Stomach (tissue), 9 donors: Measurements from ENCODE around the gene HOXC11. TPM values are rescaled to one million over a fixed set of nuclear protein-coding genes. Genes with fewer than 3 reads are reported as not detected.

Source experiments
- DNase-seq, 2 donors: peaks; one replicate each; pipeline versions ENCODE4 v3.0.0 to v3.0.0-alpha.2; 2013 to 2019
- H3K27ac ChIP-seq, 5 donors: fragments of 200-600 bp in 4 of 5; sonication (generic) in 4 of 5; one replicate each; pipeline ENCODE4 v1.5.1; 2013 to 2019; ENCODE audit warnings: mild to moderate bottlenecking in 1 of 5, moderate library complexity in 1 of 5
- H3K27me3 ChIP-seq, 3 donors: fragments of 200-600 bp; sonication (generic); one replicate each; pipeline ENCODE4 v1.5.1; 2017 to 2019; ENCODE audit warnings: mixed run types in 1 of 3
- H3K36me3 ChIP-seq, 4 donors: fragments of 200-600 bp; sonication (generic); 1 replicate in 3 of 4; 2 replicates in 1 of 4; pipeline ENCODE4 v1.5.1; 2016 to 2019
- H3K4me1 ChIP-seq, 4 donors: fragments of 200-600 bp; sonication (generic); one replicate each; pipeline ENCODE4 v1.5.1; 2016 to 2019
- H3K4me3 ChIP-seq, 4 donors: fragments of 200-600 bp; sonication (generic) in 3 of 4; one replicate each; pipeline ENCODE4 v1.5.1; 2016 to 2019; ENCODE audit warnings: mild to moderate bottlenecking in 1 of 4
- H3K9me3 ChIP-seq, 4 donors: fragments of 200-600 bp; sonication (generic); one replicate each; pipeline ENCODE4 v1.5.1; 2016 to 2019
- EP300 ChIP-seq: sonication (generic); formaldehyde crosslinking; IDR thresholded peaks from one replicate; pipeline ENCODE4 v1.6.1; 2017; ENCODE audit warnings: antibody characterized with exemption
- POLR2A ChIP-seq, 4 donors: fragments of 450-650 bp; IDR thresholded peaks; one replicate each; pipeline ENCODE4 v1.6.1; 2016; ENCODE audit warnings: antibody characterized with exemption in 4 of 4, control low read depth in 2 of 4, mild to moderate bottlenecking in 1 of 4, moderate library complexity in 1 of 4
- POLR2AphosphoS5 ChIP-seq, 3 donors: sonication (generic); formaldehyde crosslinking; IDR thresholded peaks; one replicate each; pipeline ENCODE4 v1.6.1; 2016; ENCODE audit warnings: antibody characterized with exemption in 3 of 3
- WGBS, 5 donors: extraction: QIAGEN DNeasy Blood & Tissue Kit in 3 of 5; methylation state at CpG; one replicate each; pipeline versions ENCODE4 v1.1.5 to v1.1.7; 2013 to 2018; 5-methylcytosine and 5-hydroxymethylcytosine counted together
- intact Hi-C: fragments of 100-400 bp; cut with DNase I; formaldehyde crosslinking; loops from one replicate; pipeline ENCODE4 v1.15.1; 2023; ENCODE audit warnings: low total_unique reads
- polyA plus RNA-seq, 3 donors: library from polyadenylated mRNA; stranded (reverse); fragments of 200-250 nt; gene quantifications; one replicate each; pipeline ENCODE4 v1.2.3, GENCODE V29; 2013
- total RNA-seq, 5 donors: library from RNA; depleted of rRNA; stranded (reverse); fragments of >200 nt; gene quantifications; one replicate each; pipeline versions ENCODE4 v1.1.0 to v1.2.3, GENCODE V29; 2014 to 2016
- TF ChIP-seq, protein P1 (sequence below), 7 experiments: fragments of 450-650 bp in 4 of 7; fragments of 200-600 bp in 3 of 7; sonication (generic) in 3 of 7; IDR thresholded peaks; one replicate each; pipeline ENCODE4 v1.5.1; 2016 to 2019; ENCODE audit warnings: antibody characterized with exemption in 7 of 7, control low read depth in 2 of 7, mild to moderate bottlenecking in 1 of 7
- donor health status: healthy with polysubstance abuse.
- donor health status: Bipolar disorder and iron deficiency.
- donor health status: healthy.

HOXC11 gene
- total and polyA plus RNA-seq, 8 donors: not detected

- 3 to 11% (median 5%) methylated on average over 20 to 34 of the region's 34 CpGs for WGBS, 5 donors
Observed at GRCh38 chr12:53950789-53951576, 21.9 kb upstream of the HOXC11 start.

DNA sequence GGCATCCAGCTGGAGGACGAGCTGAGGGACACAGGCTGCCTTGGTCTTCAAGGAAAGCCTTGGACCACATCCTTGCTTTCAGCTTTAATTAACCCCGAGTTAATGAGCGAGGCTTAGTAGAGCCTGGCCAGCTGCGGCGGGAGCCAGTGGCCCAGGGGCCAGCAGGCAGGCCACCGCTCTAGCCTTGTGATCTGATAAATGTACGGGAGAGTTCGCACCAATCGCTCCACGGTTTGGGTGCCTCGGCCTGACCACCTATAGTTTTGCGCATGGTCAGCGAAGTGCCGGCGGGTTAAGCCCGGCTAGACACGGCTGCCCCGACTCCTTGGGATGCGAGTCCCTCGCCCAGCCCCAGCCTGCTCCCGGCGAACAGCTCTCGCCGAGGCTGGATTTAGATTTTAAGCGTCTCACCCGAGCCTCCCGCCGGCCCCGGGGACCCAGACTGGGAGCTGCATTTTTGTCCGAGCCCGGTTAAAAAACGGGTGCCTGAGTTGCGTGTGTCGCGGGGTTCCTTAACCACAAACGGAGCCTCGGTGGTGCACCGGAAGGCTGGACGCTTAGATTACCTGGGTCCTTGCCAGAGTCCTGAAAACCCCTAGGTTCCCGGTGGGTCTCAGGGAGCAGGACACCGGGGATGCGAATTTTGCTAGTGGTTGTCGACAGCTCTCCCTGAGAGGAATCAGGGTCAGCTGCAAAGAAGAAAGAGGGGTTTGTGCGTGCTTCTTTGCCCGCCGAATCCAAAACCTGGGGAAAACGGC is 21.2 kb upstream of the HOXC11 start:
- H3K27me3 ChIP-seq: peaks cover 69 to 100% (median 98%) of the 10 kb centered on the region in 3 donors
- no peak overlapping the region for H3K27ac ChIP-seq
- H3K4me1 ChIP-seq: peaks cover 8 to 51% (median 18%) of the 10 kb centered on the region in 4 donors
- no peaks in the 10 kb centered on the region for H3K36me3 ChIP-seq
- intact Hi-C loops: no loop called here
- no peak overlapping the region for H3K4me3 ChIP-seq
- WGBS, 5 donors: 4 to 9% (median 5%) methylated on average over 31 to 47 of the region's 47 CpGs
- H3K9me3 ChIP-seq: peaks cover 0 to 10% (median 0%) of the 10 kb centered on the region in 4 donors
- no peak for DNase-seq
- TF ChIP-seq POLR2A (IDR thresholded peaks at IDR 0.05) (no peak), POLR2AphosphoS5 (IDR thresholded peaks at IDR 0.05) (no peak), EP300 (no peak)
- TF ChIP-seq, protein P1, sequence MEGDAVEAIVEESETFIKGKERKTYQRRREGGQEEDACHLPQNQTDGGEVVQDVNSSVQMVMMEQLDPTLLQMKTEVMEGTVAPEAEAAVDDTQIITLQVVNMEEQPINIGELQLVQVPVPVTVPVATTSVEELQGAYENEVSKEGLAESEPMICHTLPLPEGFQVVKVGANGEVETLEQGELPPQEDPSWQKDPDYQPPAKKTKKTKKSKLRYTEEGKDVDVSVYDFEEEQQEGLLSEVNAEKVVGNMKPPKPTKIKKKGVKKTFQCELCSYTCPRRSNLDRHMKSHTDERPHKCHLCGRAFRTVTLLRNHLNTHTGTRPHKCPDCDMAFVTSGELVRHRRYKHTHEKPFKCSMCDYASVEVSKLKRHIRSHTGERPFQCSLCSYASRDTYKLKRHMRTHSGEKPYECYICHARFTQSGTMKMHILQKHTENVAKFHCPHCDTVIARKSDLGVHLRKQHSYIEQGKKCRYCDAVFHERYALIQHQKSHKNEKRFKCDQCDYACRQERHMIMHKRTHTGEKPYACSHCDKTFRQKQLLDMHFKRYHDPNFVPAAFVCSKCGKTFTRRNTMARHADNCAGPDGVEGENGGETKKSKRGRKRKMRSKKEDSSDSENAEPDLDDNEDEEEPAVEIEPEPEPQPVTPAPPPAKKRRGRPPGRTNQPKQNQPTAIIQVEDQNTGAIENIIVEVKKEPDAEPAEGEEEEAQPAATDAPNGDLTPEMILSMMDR (IDR thresholded peaks at IDR 0.05): no peak

More at GRCh38 chr12:53950789-53951576, 21.9 kb upstream of the HOXC11 start:
- H3K4me1 ChIP-seq: peaks cover 8 to 45% (median 18%) of the 10 kb centered on the region in 4 donors
- no peak for DNase-seq
- no peak overlapping the region for H3K27ac ChIP-seq
- H3K9me3 ChIP-seq: peaks cover 0 to 10% (median 0%) of the 10 kb centered on the region in 4 donors
- no peaks in the 10 kb centered on the region for H3K36me3 ChIP-seq
- no peak overlapping the region for H3K4me3 ChIP-seq
- no peak for TF ChIP-seq POLR2AphosphoS5 (IDR thresholded peaks at IDR 0.05)
- no peak for TF ChIP-seq EP300
- no peak for TF ChIP-seq POLR2A (IDR thresholded peaks at IDR 0.05)
- TF ChIP-seq, protein P1 (IDR thresholded peaks at IDR 0.05): no peak
- peaks cover 62 to 100% (median 98%) of the 10 kb centered on the region in 3 donors for H3K27me3 ChIP-seq
- intact Hi-C loops: no loop called here

DNA sequence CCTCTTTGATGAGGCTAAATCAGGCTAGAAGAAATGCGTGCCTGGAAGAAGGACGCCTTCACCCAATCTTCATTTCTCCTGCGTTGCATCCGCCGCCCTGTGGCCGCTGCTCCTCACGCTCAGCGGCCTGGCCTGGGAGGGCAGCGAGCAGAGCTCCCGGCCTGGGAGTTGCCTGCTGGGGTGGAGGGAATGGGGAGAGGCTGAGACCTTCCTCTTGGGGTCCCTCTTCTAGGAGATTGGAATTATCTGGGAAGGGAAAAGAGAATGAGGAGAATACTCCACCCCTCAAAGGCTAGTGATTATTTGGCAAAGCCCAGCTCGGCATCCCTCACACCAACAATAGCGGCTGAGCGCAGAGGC is 20.6 kb upstream of the HOXC11 start:
- DNase-seq: no peak
- H3K4me1 ChIP-seq: peaks cover 8 to 51% (median 18%) of the 10 kb centered on the region in 4 donors
- TF ChIP-seq, protein P1 (IDR thresholded peaks at IDR 0.05): no peak
- no peak for TF ChIP-seq POLR2A (IDR thresholded peaks at IDR 0.05)
- no peak for TF ChIP-seq EP300
- TF ChIP-seq POLR2AphosphoS5 (IDR thresholded peaks at IDR 0.05): no peak
- 6 to 20% (median 14%) methylated on average over 13 of the region's 13 CpGs for WGBS, 5 donors
- peaks cover 75 to 100% (median 100%) of the 10 kb centered on the region in 3 donors for H3K27me3 ChIP-seq
- H3K4me3 ChIP-seq: no peak overlapping the region
- intact Hi-C loops: no loop called here
- no peak overlapping the region for H3K27ac ChIP-seq
- peaks cover 0 to 10% (median 0%) of the 10 kb centered on the region in 4 donors for H3K9me3 ChIP-seq
- no peaks in the 10 kb centered on the region for H3K36me3 ChIP-seq

DNA sequence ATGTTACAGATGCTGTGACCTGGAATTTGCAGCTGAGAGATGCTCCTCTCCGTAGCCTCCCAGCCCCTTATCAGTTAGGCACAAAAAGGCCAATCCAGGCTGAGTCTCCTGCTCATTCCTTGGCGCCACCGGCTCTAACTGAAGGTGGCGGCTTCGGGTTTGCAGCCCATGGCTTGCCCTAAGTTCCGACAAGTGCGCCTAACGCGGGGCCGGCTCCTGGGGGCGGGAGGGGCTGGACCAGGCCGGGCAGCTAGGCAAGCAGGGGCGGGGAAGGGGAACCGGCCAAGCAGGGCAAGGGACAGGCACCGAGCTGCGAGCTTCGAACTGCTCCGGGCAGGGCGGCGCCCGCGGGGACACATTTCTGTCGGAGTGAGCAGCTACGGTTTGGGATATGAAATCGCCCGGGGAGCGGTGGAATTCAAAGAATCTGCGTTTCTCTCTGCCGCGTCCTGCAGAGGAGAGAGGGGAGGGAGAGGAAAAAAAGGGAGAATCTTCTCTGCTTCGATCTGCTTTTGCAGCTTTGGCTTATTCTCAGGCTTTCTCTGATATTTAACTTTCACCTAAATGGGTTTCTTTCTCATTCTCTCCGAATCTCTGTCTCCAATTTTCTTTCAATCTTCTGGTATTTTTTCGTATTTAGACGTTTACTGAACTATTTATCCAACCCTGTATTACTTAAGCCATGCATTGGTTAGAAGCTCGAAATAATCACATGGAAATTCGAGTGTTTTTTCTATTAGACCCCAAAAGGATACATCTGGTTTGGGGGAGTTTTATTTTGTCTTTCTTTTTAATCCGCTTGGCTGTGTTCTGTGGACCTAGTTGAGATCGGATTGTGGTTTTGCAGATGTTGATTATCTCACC is 19.8 kb upstream of the HOXC11 start:
- intact Hi-C loops: no loop called here
- Histone ChIP-seq H3K9me3 (peaks cover 0 to 10% (median 0%) of the 10 kb centered on the region in 4 donors), H3K36me3 (no peaks in the 10 kb centered on the region), H3K4me3 (no peak overlapping the region), H3K4me1 (peaks cover 8 to 51% (median 18%) of the 10 kb centered on the region in 4 donors), H3K27me3 (peaks cover 81 to 100% (median 100%) of the 10 kb centered on the region in 3 donors), H3K27ac (no peak overlapping the region)
- 7 to 8% (median 7%) methylated on average over 32 to 38 of the region's 38 CpGs for WGBS, 5 donors
- no peak for TF ChIP-seq POLR2AphosphoS5 (IDR thresholded peaks at IDR 0.05)
- TF ChIP-seq POLR2A (IDR thresholded peaks at IDR 0.05): no peak
- DNase-seq: no peak
